Stimulated activated CD8-positive, alpha-beta memory T cell treated with anti-CD3 and anti-CD28 coated beads, Interleukin-4, amount 100 ng/mL, for 4 hours (primary cell): Measurements from ENCODE around the gene PIEZO1.

ENCODE experiments used
- DNase-seq, 2 donors: peaks; one replicate each; pipeline ENCODE4 v3.0.0-alpha.2; 2020; ENCODE audit warnings: low read depth in 2 of 2, low spot score in 1 of 2

The PIEZO1 gene

GRCh38 chr16:88816736-88817535, 31.9 kb upstream of the PIEZO1 start:
- no peak for DNase-seq

- peak in 1 of 2 donors; percentile 27 for DNase-seq
Observed at GRCh38 chr16:88815901-88816589, 31.0 kb upstream of the PIEZO1 start.

GRCh38 chr16:88815227-88815626, 30.2 kb upstream of the PIEZO1 start:
- DNase-seq = no peak

DNA sequence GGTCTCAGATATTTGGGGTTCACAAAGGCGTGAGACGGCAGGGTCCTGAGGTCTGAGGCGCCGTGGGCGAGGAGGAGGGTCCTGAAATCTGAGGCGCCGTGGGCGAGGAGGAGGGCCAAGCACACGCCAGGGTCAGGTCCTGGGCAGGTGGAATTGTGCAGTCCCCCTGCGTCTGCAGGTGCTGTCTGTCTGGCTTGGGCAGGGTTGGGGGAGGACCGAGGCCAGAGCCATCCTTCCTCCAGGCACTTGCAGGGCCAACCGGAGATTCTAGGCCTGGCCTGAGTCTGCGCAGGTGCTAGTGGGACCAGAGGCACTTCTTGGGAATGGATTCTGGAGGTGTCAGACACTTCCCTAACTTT, 29.1 kb upstream of the PIEZO1 start:
- no peak for DNase-seq

DNA sequence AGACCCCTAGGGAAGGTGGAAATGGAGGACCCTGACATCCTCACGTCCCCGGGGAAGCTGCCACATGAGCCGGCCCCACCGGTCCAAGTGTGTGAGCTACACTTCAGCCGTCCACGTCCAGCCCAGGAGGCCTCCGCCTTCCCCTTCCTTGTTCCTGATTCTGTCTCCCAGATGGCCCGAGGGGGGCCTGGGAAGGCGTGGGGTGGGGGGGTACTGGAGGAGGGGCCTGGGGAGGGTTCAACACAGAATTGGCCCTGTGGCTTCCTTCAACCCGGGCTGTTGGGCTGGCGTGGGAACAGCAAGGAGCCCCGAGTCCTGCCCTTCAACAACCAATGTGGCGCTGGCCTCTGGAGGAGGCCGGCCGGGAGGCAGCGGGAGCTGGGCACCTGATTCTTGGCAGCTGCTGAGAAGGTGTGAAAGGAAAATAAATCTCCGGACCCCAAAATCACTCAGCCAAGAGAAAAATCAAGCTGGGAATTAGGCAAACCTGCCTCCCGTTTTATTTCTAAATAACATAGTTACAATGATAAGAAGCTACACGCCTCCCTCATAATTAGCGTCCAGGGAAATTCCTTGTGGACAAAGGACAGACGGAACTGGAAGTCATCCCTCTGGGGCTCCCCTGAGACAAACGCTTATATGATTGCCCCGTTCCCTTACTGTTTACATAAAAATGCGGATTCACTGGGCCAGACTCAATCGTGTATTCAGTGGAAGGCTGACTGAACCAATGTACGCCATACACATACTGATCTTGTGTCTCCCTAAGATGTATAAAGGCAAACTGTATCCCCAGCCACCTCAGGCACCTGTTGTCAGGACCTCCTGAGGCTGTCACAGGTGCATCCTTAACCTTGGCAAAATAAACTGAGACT, 28.5 kb upstream of the PIEZO1 start:
- DNase-seq = no peak

DNA sequence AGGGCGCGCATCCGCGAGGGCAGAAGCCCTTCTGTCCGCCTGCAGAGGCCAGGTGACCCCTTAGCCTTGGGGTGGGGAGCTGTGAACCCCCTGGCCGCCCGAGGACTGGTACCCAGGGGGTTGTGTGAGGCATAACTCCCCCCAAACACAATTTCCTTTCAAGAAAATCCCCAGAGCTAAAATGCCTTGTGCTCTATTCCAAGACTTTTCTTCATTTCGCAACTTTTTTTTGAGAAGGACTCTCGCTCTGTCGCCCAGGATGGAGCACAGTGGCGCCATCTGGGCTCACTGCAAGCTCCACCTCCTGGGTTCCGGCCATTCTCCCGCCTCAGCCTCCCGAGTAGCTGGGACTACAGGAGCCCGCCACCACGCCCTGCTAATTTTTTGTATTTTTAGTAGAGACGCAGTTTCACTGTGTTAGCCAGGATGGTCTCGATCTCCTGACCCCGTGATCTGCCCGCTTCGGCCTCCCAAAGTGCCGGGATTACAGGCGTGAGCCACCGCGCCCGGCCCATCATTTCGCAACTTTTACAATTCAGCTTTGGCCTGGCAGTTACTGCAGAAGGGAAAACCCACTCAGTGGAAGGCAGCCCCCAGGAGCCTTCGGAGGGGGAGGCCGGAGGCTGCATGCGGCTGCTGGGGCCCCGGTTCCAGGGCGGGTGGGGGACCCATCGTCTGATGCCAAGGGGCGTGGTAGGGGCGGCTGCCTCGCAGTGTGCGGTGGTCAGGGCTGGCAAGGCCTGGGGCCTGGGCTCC, 27.7 kb upstream of the PIEZO1 start:
- DNase-seq = no peak

GRCh38 chr16:88811769-88812512, 26.9 kb upstream of the PIEZO1 start, which contains the start of gene APRT:
Gene APRT (minus strand): TSS chr16:88811928. CDS start chr16:88811899, 29 bp downstream.
- DNase-seq = peak; percentile 93 to 94

- peak; percentile 42 to 53 for DNase-seq
Observed at GRCh38 chr16:88810912-88811768, 26.1 kb upstream of the PIEZO1 start.

GRCh38 chr16:88810166-88810911, 25.3 kb upstream of the PIEZO1 start:
- no peak for DNase-seq

- no peak for DNase-seq
Observed at GRCh38 chr16:88809676-88810165, 24.7 kb upstream of the PIEZO1 start.

GRCh38 chr16:88809068-88809675, 24.2 kb upstream of the PIEZO1 start:
- DNase-seq = no peak

- DNase-seq = no peak
Observed at GRCh38 chr16:88807626-88808453, 22.8 kb upstream of the PIEZO1 start.

DNA sequence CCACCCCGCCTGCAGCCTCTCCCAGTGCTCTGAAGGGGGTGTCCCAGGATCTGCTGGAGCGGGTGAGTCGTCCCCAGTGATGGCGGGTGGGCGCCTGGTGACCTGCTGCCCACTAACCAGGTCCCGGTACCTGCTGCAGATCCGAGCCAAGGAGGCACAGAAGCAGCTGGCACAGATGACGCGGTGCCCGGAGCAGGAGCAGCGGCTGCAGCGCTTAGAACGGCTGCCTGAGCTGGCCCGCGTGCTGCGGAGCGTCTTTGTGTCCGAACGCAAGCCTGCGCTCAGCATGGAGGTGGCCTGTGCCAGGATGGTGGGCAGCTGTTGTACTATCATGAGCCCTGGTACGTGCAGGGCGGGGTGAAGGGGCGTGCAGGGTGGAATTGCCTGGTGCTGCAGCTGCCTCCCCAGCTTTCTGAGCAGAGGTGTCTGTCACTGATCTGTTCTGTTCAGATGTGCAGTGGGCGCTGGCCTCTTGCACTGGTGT, 22.2 kb upstream of the PIEZO1 start:
- DNase-seq = no peak

- DNase-seq = no peak
Observed at GRCh38 chr16:88806491-88807111, 21.6 kb upstream of the PIEZO1 start.

- DNase-seq = no peak
Observed at GRCh38 chr16:88805887-88806393, 20.9 kb upstream of the PIEZO1 start.

DNA sequence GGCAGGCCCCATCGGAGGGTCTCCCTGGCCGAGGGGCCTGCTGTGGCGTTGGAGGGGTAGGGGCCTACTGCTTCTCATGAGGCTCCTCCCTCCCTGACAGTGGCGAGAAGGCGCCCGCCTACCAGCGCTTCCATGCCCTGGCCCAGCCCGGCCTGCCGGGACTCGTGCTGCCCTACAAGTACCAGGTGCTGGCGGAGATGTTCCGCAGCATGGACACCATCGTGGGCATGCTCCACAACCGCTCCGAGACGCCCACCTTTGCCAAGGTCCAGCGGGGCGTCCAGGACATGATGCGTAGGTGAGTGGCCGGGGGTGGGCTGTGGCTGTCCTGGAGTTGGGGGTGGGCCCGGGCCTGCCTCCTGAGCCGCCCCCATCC, 20.3 kb upstream of the PIEZO1 start:
- no peak for DNase-seq
